Dendritic cell treated with granulocyte-macrophage colony-stimulating factor and Interleukin-4, amounts not matched to agents 40 ng/mL and 50 ng/mL, for 4 days (primary cell): ENCODE results near the gene SOX14.

Experiments
- H3K27ac Mint-ChIP-seq: one replicate; pipeline ENCODE4 v1.8.0; 2022; ENCODE audit warnings: mild to moderate bottlenecking, mixed read lengths
- H3K27me3 Mint-ChIP-seq: one replicate; pipeline ENCODE4 v1.8.0; 2022; ENCODE audit warnings: mild to moderate bottlenecking, mixed read lengths
- H3K36me3 Mint-ChIP-seq: one replicate; pipeline ENCODE4 v1.8.0; 2022; ENCODE audit warnings: low read depth, mixed read lengths
- H3K4me1 Mint-ChIP-seq: one replicate; pipeline ENCODE4 v1.8.0; 2022; ENCODE audit warnings: low read depth, mixed read lengths
- H3K4me3 Mint-ChIP-seq: one replicate; pipeline ENCODE4 v1.8.0; 2022; ENCODE audit warnings: mild to moderate bottlenecking, moderate library complexity, mixed read lengths
- H3K9me3 Mint-ChIP-seq: one replicate; pipeline ENCODE4 v1.8.0; 2022; ENCODE audit warnings: mixed read lengths
- intact Hi-C: fragments of 100-400 bp; cut with micrococcal nuclease; formaldehyde crosslinking; loops from one replicate; pipeline ENCODE4 v1.15.0; 2022

Gene SOX14

DNA sequence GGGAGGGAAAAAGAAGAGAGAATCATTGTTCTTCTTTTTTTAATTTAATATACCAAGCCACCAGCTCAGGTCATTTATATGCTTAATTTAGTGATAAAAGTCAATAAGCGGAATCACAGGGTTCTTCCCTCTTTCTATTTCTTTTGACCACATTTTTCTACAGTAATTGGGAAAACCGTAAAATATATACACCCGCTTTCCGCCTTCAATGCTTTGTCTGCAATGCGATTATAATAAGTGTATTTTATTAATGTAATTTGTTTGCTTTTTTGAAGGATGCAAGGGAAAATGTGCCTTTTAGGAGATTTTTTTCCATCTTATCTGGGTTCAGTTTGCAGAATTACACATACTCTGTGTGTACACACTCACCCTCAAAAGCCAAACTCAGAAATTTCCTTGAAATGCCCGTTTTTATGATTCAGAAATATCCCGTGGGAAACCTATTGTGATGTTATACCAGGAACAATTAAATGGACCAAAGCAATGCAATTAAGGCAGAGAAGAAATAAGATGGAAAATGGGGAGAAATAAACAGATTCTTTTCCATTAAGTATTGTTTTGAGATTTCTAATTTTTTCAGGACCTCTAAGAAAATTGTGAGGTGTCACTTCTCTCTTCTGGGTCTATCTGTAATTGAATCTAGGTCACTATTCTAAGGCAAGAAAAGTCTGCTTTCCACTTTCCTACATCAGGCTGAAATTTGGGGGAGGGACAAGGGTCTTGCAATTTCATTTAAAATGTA is 8.3 kb downstream of the SOX14 start:
- Mint-ChIP-seq H3K27me3 (peaks cover 85% of the 10 kb centered on the region), H3K9me3 (no peaks in the 10 kb centered on the region), H3K36me3 (no peaks in the 10 kb centered on the region), H3K4me3 (no peak overlapping the region), H3K4me1 (peaks cover 20% of the 10 kb centered on the region), H3K27ac (no peak overlapping the region)
- intact Hi-C loops: no loop called here

DNA sequence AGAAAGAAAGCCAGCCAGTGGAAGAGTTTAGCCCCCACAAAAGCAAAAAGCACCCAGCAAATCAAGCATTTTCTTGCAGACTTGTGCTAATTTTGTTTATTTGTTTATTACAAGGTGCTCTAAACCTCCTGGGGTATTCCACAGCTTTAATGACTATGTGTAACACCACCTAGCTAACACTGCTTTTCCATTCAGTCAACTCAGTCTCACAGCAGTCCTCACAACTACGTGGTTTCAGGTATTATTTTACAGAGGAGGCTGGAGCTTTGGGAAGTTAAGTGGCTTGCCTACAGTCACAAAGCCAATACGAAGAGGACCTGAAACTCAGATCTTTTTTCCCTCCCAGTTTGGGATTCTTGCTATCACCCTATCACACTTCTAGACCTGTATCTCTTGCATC is 14.8 kb downstream of the SOX14 start:
- no peaks in the 10 kb centered on the region for H3K36me3 Mint-ChIP-seq
- peaks cover 30% of the 10 kb centered on the region for H3K27me3 Mint-ChIP-seq
- H3K27ac Mint-ChIP-seq: no peak overlapping the region
- intact Hi-C loops: no loop called here
- no peaks in the 10 kb centered on the region for H3K9me3 Mint-ChIP-seq
- no peaks in the 10 kb centered on the region for H3K4me1 Mint-ChIP-seq
- H3K4me3 Mint-ChIP-seq: no peak overlapping the region

DNA sequence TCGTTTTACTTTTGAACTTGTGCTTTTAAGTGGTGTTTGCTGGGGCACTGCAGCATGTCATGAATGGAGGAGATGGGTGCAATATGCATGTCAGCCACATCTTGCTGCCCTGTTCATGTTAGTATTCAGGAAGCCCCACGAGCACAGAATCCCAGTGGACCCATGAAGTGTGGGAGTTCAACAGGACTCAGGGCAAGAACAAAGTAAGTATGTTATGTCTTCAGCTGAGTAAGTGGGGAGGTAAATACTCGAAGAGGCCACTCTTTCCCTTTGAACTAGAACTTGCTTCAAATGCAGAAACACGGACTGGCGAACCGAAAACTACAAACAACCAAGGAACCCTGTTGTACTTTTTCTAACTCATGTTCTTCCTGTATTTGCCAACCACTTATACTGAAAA is 23.4 kb downstream of the SOX14 start:
- no peaks in the 10 kb centered on the region for H3K4me1 Mint-ChIP-seq
- intact Hi-C loops: no loop called here
- no peaks in the 10 kb centered on the region for H3K36me3 Mint-ChIP-seq
- no peak overlapping the region for H3K27ac Mint-ChIP-seq
- H3K27me3 Mint-ChIP-seq: peaks cover 11% of the 10 kb centered on the region
- H3K9me3 Mint-ChIP-seq: no peaks in the 10 kb centered on the region
- H3K4me3 Mint-ChIP-seq: no peak overlapping the region

DNA sequence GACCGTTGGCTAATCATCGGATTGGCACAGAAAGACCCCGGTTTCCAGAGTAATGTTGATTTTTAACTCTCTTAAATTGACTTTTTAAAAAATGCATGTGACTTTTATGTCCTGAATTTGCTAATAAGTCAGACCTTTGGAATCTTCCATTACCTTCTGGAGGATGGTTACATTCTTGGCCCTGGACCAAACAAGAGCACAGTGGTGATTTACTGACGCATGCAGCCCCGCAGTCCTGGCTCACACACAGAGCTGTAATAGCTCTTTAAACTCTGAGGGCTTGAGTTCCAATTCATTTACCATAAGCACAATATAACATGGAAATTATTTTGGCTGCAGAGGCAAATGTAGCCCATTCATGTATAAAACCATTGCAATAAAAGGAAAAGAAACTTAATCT is 25.1 kb downstream of the SOX14 start:
- intact Hi-C loops: no loop called here
- Mint-ChIP-seq H3K27me3 (peaks cover 9% of the 10 kb centered on the region), H3K27ac (no peak overlapping the region), H3K4me3 (no peak overlapping the region), H3K4me1 (no peaks in the 10 kb centered on the region), H3K36me3 (no peaks in the 10 kb centered on the region), H3K9me3 (no peaks in the 10 kb centered on the region)

DNA sequence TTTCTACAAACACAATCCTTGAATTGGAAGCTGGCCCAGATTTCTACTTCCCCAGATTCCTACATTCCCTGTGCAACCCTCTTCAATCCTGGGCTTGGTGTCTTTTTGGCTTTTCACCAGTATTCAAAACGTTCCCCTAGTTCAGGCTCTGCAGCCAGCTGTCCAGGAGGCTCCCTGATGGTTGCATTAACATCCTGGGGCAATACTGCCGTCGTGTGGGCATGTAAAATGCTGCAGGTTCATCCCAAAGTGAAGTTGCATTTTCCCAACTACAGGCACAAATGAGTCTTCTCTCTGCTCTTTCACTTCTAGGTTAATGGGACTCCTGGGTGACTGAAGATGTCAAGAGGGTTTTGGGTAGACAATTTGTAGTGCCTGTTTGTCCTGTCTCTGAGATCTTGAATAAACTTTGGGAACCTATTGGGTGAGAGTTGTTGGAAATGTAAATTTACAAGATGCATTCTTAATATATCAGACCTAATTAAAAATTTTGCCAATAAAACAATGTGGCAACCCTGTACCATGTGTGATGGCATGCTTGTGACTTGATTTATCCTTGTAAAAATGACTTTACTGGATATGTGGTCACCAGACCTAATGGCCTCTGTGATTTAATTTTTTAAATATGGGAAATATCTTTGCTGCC is 28.6 kb downstream of the SOX14 start:
- no peaks in the 10 kb centered on the region for H3K36me3 Mint-ChIP-seq
- peaks cover 2% of the 10 kb centered on the region for H3K27me3 Mint-ChIP-seq
- H3K27ac Mint-ChIP-seq: no peak overlapping the region
- no peaks in the 10 kb centered on the region for H3K9me3 Mint-ChIP-seq
- no peaks in the 10 kb centered on the region for H3K4me1 Mint-ChIP-seq
- no peak overlapping the region for H3K4me3 Mint-ChIP-seq
- intact Hi-C loops: no loop called here

DNA sequence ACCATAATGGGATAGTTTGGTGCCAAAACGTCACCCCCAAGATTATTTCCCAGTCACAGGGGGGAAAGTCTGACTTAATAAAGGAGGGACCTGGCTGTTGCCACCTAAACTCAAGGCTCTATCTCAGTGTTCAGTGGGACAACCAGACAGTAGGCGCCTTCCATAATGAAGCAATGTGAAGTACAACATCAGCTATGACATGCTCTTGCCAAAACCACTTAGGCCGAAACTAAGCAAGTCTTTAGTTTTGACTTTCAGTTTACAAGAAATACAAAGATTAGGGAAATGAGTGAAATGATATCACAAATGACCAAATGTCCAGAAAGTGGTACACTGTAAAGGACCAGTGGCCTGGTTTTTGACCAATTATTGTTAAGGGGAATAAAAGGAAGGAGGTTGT is 32.9 kb downstream of the SOX14 start:
- Mint-ChIP-seq H3K27ac (no peak overlapping the region), H3K4me3 (no peak overlapping the region), H3K4me1 (no peaks in the 10 kb centered on the region), H3K9me3 (no peaks in the 10 kb centered on the region), H3K36me3 (no peaks in the 10 kb centered on the region), H3K27me3 (peaks cover 2% of the 10 kb centered on the region)
- intact Hi-C loops: no loop called here

DNA sequence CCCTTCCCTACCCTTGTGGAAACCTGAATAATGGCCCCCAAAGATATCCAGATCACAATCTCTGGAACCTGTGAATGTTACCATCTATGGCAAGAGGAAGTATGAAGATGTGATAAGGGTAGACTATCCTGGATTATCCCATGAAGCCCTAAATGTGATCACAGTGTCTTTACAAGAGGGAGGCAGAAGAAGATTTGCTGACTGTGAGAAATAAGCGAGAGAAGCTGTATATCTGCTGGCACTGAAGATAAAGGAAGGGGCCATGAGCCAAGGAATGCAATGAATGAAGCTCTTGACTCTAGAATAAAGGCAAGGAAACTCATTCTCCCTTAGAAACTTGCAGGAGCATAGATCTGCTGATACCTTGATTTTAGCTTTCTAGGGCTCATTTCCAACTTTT is 39.1 kb downstream of the SOX14 start:
- intact Hi-C loops: no loop called here
- no peaks in the 10 kb centered on the region for H3K4me1 Mint-ChIP-seq
- no peak overlapping the region for H3K27ac Mint-ChIP-seq
- no peak overlapping the region for H3K4me3 Mint-ChIP-seq
- no peaks in the 10 kb centered on the region for H3K9me3 Mint-ChIP-seq
- H3K36me3 Mint-ChIP-seq: no peaks in the 10 kb centered on the region
- H3K27me3 Mint-ChIP-seq: no peaks in the 10 kb centered on the region

DNA sequence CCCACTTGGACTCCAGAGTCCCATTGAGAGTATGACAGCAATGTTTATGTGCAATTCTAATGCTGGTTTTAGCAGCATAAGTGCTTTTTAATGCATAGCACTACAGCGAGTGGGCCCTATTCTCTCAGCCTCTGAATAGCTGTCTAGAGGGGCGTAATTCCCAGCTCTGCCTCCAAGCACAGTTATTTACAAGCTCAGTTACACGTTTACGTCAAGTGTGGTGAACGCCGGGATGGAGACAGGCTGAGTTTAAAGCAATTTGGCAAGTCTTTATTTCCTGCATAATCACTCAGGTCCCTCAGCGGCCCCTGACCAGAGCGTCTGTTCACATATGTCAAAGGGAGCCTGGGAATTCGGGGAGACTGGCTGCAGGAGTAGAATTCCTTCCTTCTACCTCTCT is 43.9 kb downstream of the SOX14 start:
- intact Hi-C loops: no loop called here
- no peak overlapping the region for H3K27ac Mint-ChIP-seq

DNA sequence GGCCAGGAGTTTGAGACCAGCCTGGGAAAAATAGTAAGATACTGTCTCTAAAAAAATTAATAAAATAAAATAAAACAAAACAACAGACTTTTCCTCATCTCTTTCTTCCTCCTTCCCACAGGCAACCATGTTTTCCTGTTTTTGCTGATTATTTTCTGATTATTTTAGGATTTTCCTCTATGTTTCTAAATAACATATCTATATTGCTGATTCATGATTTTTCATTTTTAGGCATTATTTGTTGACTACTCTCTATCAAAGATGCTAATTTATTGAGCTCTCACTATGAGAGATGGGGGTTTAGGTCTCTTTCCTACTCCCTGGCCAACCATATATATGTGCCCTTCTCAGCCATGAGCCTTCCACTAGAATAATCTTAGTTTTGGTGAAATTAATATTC is 45.4 kb downstream of the SOX14 start:
- Mint-ChIP-seq H3K27me3 (no peaks in the 10 kb centered on the region), H3K4me1 (no peaks in the 10 kb centered on the region), H3K4me3 (no peak overlapping the region), H3K27ac (no peak overlapping the region), H3K9me3 (no peaks in the 10 kb centered on the region), H3K36me3 (no peaks in the 10 kb centered on the region)
- intact Hi-C loops: no loop called here

More for the DNA sequence above, 43.9 kb downstream of the SOX14 start:
- H3K4me3 Mint-ChIP-seq: no peak overlapping the region
- no peaks in the 10 kb centered on the region for H3K4me1 Mint-ChIP-seq
- H3K27me3 Mint-ChIP-seq: no peaks in the 10 kb centered on the region
- no peaks in the 10 kb centered on the region for H3K9me3 Mint-ChIP-seq
- H3K36me3 Mint-ChIP-seq: no peaks in the 10 kb centered on the region

DNA sequence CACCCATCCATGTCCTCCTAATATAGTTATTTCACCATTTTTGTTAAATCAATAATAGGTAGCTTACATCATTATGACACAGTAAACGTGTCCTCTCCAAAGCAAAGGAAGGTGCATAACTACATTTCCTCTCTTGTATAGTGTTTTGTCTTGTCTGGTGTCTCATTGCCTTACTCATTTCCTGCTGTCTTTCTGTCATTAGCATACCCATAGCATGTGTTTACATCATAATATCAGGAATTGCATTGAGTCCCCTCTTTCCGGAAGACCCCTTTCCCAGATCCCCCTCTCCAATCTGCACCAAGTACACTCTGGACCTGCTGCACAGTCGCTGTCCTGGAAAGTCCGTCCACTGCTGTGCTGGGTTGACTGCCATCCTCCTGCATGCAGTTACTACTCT is 47.9 kb downstream of the SOX14 start:
- H3K27ac Mint-ChIP-seq: no peak overlapping the region
- H3K9me3 Mint-ChIP-seq: no peaks in the 10 kb centered on the region
- no peaks in the 10 kb centered on the region for H3K4me1 Mint-ChIP-seq
- no peaks in the 10 kb centered on the region for H3K27me3 Mint-ChIP-seq
- H3K36me3 Mint-ChIP-seq: no peaks in the 10 kb centered on the region
- H3K4me3 Mint-ChIP-seq: no peak overlapping the region
- intact Hi-C loops: no loop called here

DNA sequence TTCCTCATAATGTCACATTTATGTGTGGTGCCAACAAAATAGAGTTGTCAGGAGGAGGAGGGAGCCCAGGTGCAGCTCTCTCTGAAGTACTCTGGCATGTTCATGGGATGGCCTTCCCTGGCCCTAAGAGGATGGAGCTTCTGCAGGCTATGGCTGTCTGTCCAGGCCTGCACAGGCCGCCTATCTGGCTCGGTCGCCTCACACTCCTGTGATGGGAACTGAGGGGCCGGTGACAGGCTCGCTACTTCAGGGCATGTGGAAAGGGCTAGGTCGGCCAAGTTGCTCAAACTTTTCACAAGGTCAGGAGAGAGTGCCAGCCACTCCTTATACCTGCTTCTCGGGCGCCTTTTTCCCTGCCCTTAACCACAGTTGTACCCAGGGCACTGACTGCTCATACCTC is 51.1 kb downstream of the SOX14 start:
- no peak overlapping the region for H3K27ac Mint-ChIP-seq
- H3K4me1 Mint-ChIP-seq: no peaks in the 10 kb centered on the region
- H3K4me3 Mint-ChIP-seq: no peak overlapping the region
- intact Hi-C loops: no loop called here
- H3K9me3 Mint-ChIP-seq: no peaks in the 10 kb centered on the region
- no peaks in the 10 kb centered on the region for H3K27me3 Mint-ChIP-seq
- H3K36me3 Mint-ChIP-seq: no peaks in the 10 kb centered on the region
